KMS-11 (cell line): Measurements from ENCODE around the gene CACNB2.

Source experiments
- H2AFZ ChIP-seq: fragments of 200-600 bp; sonication (generic); 2 replicates; pipeline ENCODE4 v1.6.1; 2016; ENCODE audit warnings: antibody characterized with exemption, mixed run types, low read depth
- H3K27ac ChIP-seq: fragments of 200-600 bp; sonication (generic); 2 replicates; pipeline ENCODE4 v1.6.1; 2016; ENCODE audit warnings: mild to moderate bottlenecking, mixed run types
- H3K27me3 ChIP-seq: fragments of 200-600 bp; sonication (generic); 2 replicates; pipeline ENCODE4 v1.6.1; 2017; ENCODE audit warnings: mild to moderate bottlenecking, low read depth, mixed run types, moderate library complexity; ENCODE audit not compliant: insufficient read depth
- H3K36me3 ChIP-seq: fragments of 200-600 bp; sonication (generic); 2 replicates; pipeline ENCODE4 v1.6.1; 2017; ENCODE audit warnings: mild to moderate bottlenecking, mixed run types; ENCODE audit not compliant: insufficient read depth
- H3K4me1 ChIP-seq: fragments of 200-600 bp; sonication (generic); 2 replicates; pipeline ENCODE4 v1.6.1; 2016; ENCODE audit warnings: mild to moderate bottlenecking, low read depth, mixed run types; ENCODE audit not compliant: poor library complexity, severe bottlenecking
- H3K4me2 ChIP-seq: fragments of 200-600 bp; sonication (generic); 2 replicates; pipeline ENCODE4 v1.7.0; 2016; ENCODE audit warnings: mild to moderate bottlenecking, mixed run types
- H3K4me3 ChIP-seq: fragments of 200-600 bp; sonication (generic); IDR thresholded peaks from 2 replicates; pipeline ENCODE4 v1.6.1; 2017; ENCODE audit warnings: low read depth, low read length, mixed read lengths; ENCODE audit not compliant: insufficient read depth
- H3K79me2 ChIP-seq: fragments of 200-600 bp; sonication (generic); 2 replicates; pipeline ENCODE4 v1.6.1; 2016; ENCODE audit warnings: low read depth, mixed run types; ENCODE audit not compliant: insufficient read depth
- H3K9ac ChIP-seq: fragments of 200-600 bp; sonication (generic); 2 replicates; pipeline ENCODE4 v1.6.1; 2016; ENCODE audit warnings: mild to moderate bottlenecking, mixed run types
- H4K20me1 ChIP-seq: fragments of 200-600 bp; sonication (generic); 2 replicates; pipeline ENCODE4 v1.6.1; 2016; ENCODE audit warnings: mild to moderate bottlenecking, mixed run types; ENCODE audit not compliant: insufficient read depth
- CTCF ChIP-seq: fragments of 200-600 bp; sonication (generic); conservative IDR thresholded peaks from 2 replicates; pipeline ENCODE4 v1.6.1; 2017; ENCODE audit warnings: low read depth, mild to moderate bottlenecking, antibody characterized with exemption, low read length, moderate library complexity, mixed read lengths

CACNB2 gene

GRCh38 chr10:18352175-18352574 lies 212.0 kb downstream of the CACNB2 start:
- no peak overlapping the region for H3K9ac ChIP-seq
- no peaks in the 10 kb centered on the region for H3K79me2 ChIP-seq
- no peak overlapping the region for H3K4me2 ChIP-seq
- H4K20me1 ChIP-seq, result no peaks in the 10 kb centered on the region
- H3K4me3 ChIP-seq, result no peak overlapping the region
- no peak overlapping the region for H3K27ac ChIP-seq
- no peaks in the 10 kb centered on the region for H3K36me3 ChIP-seq
- H3K4me1 ChIP-seq, result no peaks in the 10 kb centered on the region
- no peak for TF ChIP-seq CTCF
- H3K27me3 ChIP-seq, result no peaks in the 10 kb centered on the region
- H2AFZ ChIP-seq, result no peak overlapping the region

- H3K4me3 ChIP-seq, result no peak overlapping the region
- no peak overlapping the region for H3K4me2 ChIP-seq
- no peak overlapping the region for H3K9ac ChIP-seq
- no peaks in the 10 kb centered on the region for H3K79me2 ChIP-seq
- no peaks in the 10 kb centered on the region for H3K36me3 ChIP-seq
- H3K4me1 ChIP-seq, result no peaks in the 10 kb centered on the region
- no peak for TF ChIP-seq CTCF
- no peak overlapping the region for H3K27ac ChIP-seq
- no peaks in the 10 kb centered on the region for H4K20me1 ChIP-seq
- no peak overlapping the region for H2AFZ ChIP-seq
- H3K27me3 ChIP-seq, result no peaks in the 10 kb centered on the region
Measured at GRCh38 chr10:18359812-18360211, 219.6 kb downstream of the CACNB2 start.

- no peak overlapping the region for H3K27ac ChIP-seq
- TF ChIP-seq CTCF, result no peak
- H3K4me2 ChIP-seq, result no peak overlapping the region
- H3K36me3 ChIP-seq, result no peaks in the 10 kb centered on the region
- no peak overlapping the region for H3K4me3 ChIP-seq
- H4K20me1 ChIP-seq, result no peaks in the 10 kb centered on the region
- no peak overlapping the region for H2AFZ ChIP-seq
- no peaks in the 10 kb centered on the region for H3K27me3 ChIP-seq
- no peak overlapping the region for H3K9ac ChIP-seq
- no peaks in the 10 kb centered on the region for H3K79me2 ChIP-seq
- H3K4me1 ChIP-seq, result no peaks in the 10 kb centered on the region
Measured at GRCh38 chr10:18362892-18363291, 222.7 kb downstream of the CACNB2 start.

- Histone ChIP-seq H4K20me1 (no peaks in the 10 kb centered on the region), H3K27ac (no peak overlapping the region), H3K4me1 (no peaks in the 10 kb centered on the region), H3K36me3 (no peaks in the 10 kb centered on the region), H3K27me3 (no peaks in the 10 kb centered on the region), H3K4me2 (no peak overlapping the region), H3K4me3 (no peak overlapping the region), H3K79me2 (no peaks in the 10 kb centered on the region), H3K9ac (no peak overlapping the region), H2AFZ (no peak overlapping the region)
- TF ChIP-seq CTCF, result no peak
Measured at GRCh38 chr10:18364987-18365775, 225.0 kb downstream of the CACNB2 start.
